ENCODE data around the gene NAV1.

- TF ChIP-seq CTCF (conservative IDR thresholded peaks at IDR 0.05 in 1 of 2, IDR thresholded peaks at IDR 0.05 in 1 of 2; ENCODE audit: extremely low read depth in 1 of 2, insufficient read depth in 1 of 2, low read depth in 1 of 2, low read length in 2 of 2) (no peak), EZH2 (IDR thresholded peaks at IDR 0.05; ENCODE audit: borderline replicate concordance, low read length) (no peak)
These were observed 37.8 kb upstream of the NAV1 start for GRCh38 chr1:201501144-201501543.

Data from mammary epithelial cell (primary cell).